Body of pancreas (tissue), 4 donors: Measurements from ENCODE around the gene SYNPO2. TPM values are rescaled to one million over a fixed set of nuclear protein-coding genes. Genes with fewer than 3 reads are reported as not detected.
A peak's percentile ranks its signal among the peaks of the same experiment; 100 is the strongest.
"Not testable (repeated sequence)": the region's sequence is repeated elsewhere in the genome, so short reads cannot be mapped to it uniquely, and the experiment has no call there.

Experiments used
- ATAC-seq: fragments of 150-250 bp; one replicate; pipeline ENCODE4 v1.9.1; 2016
- DNase-seq, 4 donors: peaks; one replicate each; pipeline ENCODE4 v3.0.0-alpha.2; 2019
- H3K27ac ChIP-seq, 4 donors: fragments of 200-600 bp; sonication (generic); 1 replicate in 3 of 4; 2 replicates in 1 of 4; pipeline versions ENCODE4 v1.5.1 to v1.6.1; 2016 to 2019; ENCODE audit warnings: mild to moderate bottlenecking in 1 of 4, mixed read lengths in 1 of 4, moderate library complexity in 1 of 4
- H3K27me3 ChIP-seq, 2 donors: fragments of 200-600 bp; sonication (generic); one replicate each; pipeline ENCODE4 v1.6.0; 2016; ENCODE audit warnings: mild to moderate bottlenecking in 1 of 2
- H3K36me3 ChIP-seq, 2 donors: fragments of 200-600 bp; sonication (generic); replicated peaks in 1 of 2; 2 replicates each; pipeline ENCODE4 v1.5.1; 2016; ENCODE audit warnings: low read depth in 2 of 2; ENCODE audit not compliant: insufficient read depth in 1 of 2
- H3K4me1 ChIP-seq: fragments of 200-600 bp; sonication (generic); one replicate; pipeline ENCODE4 v1.6.0; 2016
- H3K4me3 ChIP-seq, 2 donors: fragments of 200-600 bp; sonication (generic); 1 replicate in 1 of 2; 2 replicates in 1 of 2; pipeline ENCODE4 v1.5.1; 2016 to 2019
- H3K9me3 ChIP-seq, 3 donors: fragments of 200-600 bp; sonication (generic); 1 replicate in 2 of 3; 2 replicates in 1 of 3; pipeline ENCODE4 v1.5.1; 2016
- CTCF ChIP-seq, 7 experiments: fragments of 450-650 bp in 4 of 7; fragments of 200-600 bp in 3 of 7; sonication (generic) in 3 of 7; IDR thresholded peaks; one replicate each; pipeline ENCODE4 v1.5.1; 2016 to 2019; ENCODE audit warnings: antibody characterized with exemption in 7 of 7
- POLR2A ChIP-seq, 3 donors: fragments of 450-650 bp; IDR thresholded peaks; one replicate each; pipeline ENCODE4 v1.6.1; 2016; ENCODE audit warnings: antibody characterized with exemption in 3 of 3, mild to moderate bottlenecking in 2 of 3
- WGBS, 2 donors: methylation state at CpG; one replicate each; pipeline ENCODE4 v1.1.5; 2017; 5-methylcytosine and 5-hydroxymethylcytosine counted together
- intact Hi-C: fragments of 100-400 bp; cut with DNase I; formaldehyde crosslinking; loops from one replicate; pipeline ENCODE4 v1.15.1; 2023
- total RNA-seq, 2 donors: library from RNA; depleted of rRNA; stranded (reverse); fragments of >200 nt; gene quantifications; one replicate each; pipeline ENCODE4 v1.1.0, GENCODE V29; 2016

SYNPO2 gene
- total RNA-seq, 2 donors from 2014 or later: 7.6 to 19.5 TPM

GRCh38 chr4:119041396-119041795 lies 152.7 kb downstream of the SYNPO2 start:
- 69 to 84% methylated on average over 2 of the region's 2 CpGs for WGBS, 2 donors
- ATAC-seq (no peak), DNase-seq (no peak)
- Histone ChIP-seq H3K27me3 (no peaks in the 10 kb centered on the region), H3K4me3 (no peak overlapping the region), H3K36me3 (no peaks in the 10 kb centered on the region), H3K9me3 (no peaks in the 10 kb centered on the region), H3K27ac (no peak overlapping the region), H3K4me1 (peaks cover 7% of the 10 kb centered on the region)
- intact Hi-C loops: loop anchor here (5.0 kb wide), 1 partner anchor 246 kb away; no protein-coding TSS in a partner anchor
- TF ChIP-seq CTCF (IDR thresholded peaks at IDR 0.05): no peak
- TF ChIP-seq POLR2A (IDR thresholded peaks at IDR 0.05): no peak

GRCh38 chr4:119041951-119042560 lies 153.4 kb downstream of the SYNPO2 start:
- no peaks in the 10 kb centered on the region for H3K27me3 ChIP-seq
- H3K27ac ChIP-seq: no peak overlapping the region
- peak in 6 of 7 experiments; percentile 52 to 82 (median 67) for TF ChIP-seq CTCF (IDR thresholded peaks at IDR 0.05)
- no peak for TF ChIP-seq POLR2A (IDR thresholded peaks at IDR 0.05)
- intact Hi-C loops: loop anchor here (5.0 kb wide), 1 partner anchor 245 kb away; no protein-coding TSS in a partner anchor
- ATAC-seq (peak; percentile 93), DNase-seq (peak; percentile 65 to 75 (median 68))
- H3K4me3 ChIP-seq: no peak overlapping the region
- H3K4me1 ChIP-seq: peaks cover 7% of the 10 kb centered on the region
- WGBS, 2 donors: 1% methylated on average over 6 of the region's 6 CpGs
- H3K9me3 ChIP-seq: no peaks in the 10 kb centered on the region
- H3K36me3 ChIP-seq: no peaks in the 10 kb centered on the region

GRCh38 chr4:119046263-119046662 lies 157.6 kb downstream of the SYNPO2 start:
- H3K4me3 ChIP-seq: no peak overlapping the region
- DNase-seq: peak in 3 of 4 donors; percentile 30 to 73 (median 63)
- intact Hi-C loops: no loop called here
- 45 to 71% methylated on average over 4 of the region's 4 CpGs for WGBS, 2 donors
- ATAC-seq: peak; percentile 56
- peaks cover 7% of the 10 kb centered on the region for H3K4me1 ChIP-seq
- TF ChIP-seq POLR2A (IDR thresholded peaks at IDR 0.05): no peak
- no peak for TF ChIP-seq CTCF (IDR thresholded peaks at IDR 0.05)
- no peaks in the 10 kb centered on the region for H3K27me3 ChIP-seq
- H3K27ac ChIP-seq: no peak overlapping the region
- H3K36me3 ChIP-seq: no peaks in the 10 kb centered on the region
- H3K9me3 ChIP-seq: no peaks in the 10 kb centered on the region

GRCh38 chr4:119047059-119047458 lies 158.4 kb downstream of the SYNPO2 start:
- H3K9me3 ChIP-seq, H3K36me3 ChIP-seq, H3K27me3 ChIP-seq, H3K27ac ChIP-seq, ATAC-seq, H3K4me1 ChIP-seq, H3K4me3 ChIP-seq, DNase-seq, intact Hi-C loops: not testable (repeated sequence)
- 87 to 88% methylated on average over 5 of the region's 5 CpGs for WGBS, 2 donors

GRCh38 chr4:119048446-119048845 lies 159.8 kb downstream of the SYNPO2 start:
- no peak for TF ChIP-seq POLR2A (IDR thresholded peaks at IDR 0.05)
- TF ChIP-seq CTCF (IDR thresholded peaks at IDR 0.05): no peak
- H3K9me3 ChIP-seq: no peaks in the 10 kb centered on the region
- no peaks in the 10 kb centered on the region for H3K4me1 ChIP-seq
- no peak overlapping the region for H3K27ac ChIP-seq
- ATAC-seq (no peak), DNase-seq (no peak)
- H3K36me3 ChIP-seq: no peaks in the 10 kb centered on the region
- intact Hi-C loops: no loop called here
- H3K4me3 ChIP-seq: no peak overlapping the region
- no peaks in the 10 kb centered on the region for H3K27me3 ChIP-seq
